ENCODE data around the gene GDPD3. TPM values are rescaled to one million over a fixed set of nuclear protein-coding genes. Genes with fewer than 3 reads are reported as not detected.

The GDPD3 gene
- total and polyA plus RNA-seq, 8 donors: 0.41 to 7.4 (median 1.6) TPM

DNA sequence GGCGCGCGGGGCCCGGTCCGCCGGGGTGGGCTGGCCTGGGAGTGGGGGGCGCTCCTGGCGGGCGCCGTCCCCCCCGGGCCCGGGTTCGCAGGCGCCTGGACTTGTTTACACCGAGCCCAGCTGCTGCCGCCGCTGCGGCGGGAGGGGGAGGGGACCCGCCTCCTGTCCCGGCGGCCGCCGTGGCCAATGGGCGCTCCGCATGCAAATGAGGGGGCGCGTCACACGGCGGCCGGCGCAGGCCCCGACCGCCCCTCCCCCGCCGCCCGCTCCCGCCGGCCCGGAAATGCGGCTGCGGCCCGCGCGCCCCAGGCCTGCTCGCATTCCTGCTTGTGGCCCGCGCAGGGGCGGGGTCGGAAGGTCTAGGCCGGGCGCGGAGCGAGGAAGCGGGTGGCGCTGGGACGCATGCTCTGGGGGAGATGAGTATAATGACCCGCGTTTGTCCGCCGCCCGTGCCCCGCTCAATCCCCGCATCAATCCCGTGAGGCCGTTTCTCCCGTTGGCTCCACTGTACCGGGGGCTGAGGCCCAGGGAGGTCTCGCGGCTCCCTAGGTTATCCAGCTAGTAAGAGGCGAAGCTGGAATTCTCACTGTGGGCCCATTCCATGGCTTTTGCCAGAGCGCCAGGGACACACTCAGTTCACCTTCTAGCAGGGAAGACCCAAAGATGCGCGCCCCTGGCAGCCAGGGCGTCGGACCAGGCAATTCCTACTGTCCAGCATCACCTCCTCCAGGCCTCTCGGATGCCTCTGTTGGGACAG, 17.1 kb downstream of the GDPD3 start, which contains the start of gene YPEL3:
Gene YPEL3, minus strand, starts transcription at position 109 of the 757 bp plus-strand sequence. CDS start 731 bp downstream, outside the sequence.
- ATAC-seq (peak; percentile 69 to 82 (median 75)), FAIRE-seq (no peak)

DNA sequence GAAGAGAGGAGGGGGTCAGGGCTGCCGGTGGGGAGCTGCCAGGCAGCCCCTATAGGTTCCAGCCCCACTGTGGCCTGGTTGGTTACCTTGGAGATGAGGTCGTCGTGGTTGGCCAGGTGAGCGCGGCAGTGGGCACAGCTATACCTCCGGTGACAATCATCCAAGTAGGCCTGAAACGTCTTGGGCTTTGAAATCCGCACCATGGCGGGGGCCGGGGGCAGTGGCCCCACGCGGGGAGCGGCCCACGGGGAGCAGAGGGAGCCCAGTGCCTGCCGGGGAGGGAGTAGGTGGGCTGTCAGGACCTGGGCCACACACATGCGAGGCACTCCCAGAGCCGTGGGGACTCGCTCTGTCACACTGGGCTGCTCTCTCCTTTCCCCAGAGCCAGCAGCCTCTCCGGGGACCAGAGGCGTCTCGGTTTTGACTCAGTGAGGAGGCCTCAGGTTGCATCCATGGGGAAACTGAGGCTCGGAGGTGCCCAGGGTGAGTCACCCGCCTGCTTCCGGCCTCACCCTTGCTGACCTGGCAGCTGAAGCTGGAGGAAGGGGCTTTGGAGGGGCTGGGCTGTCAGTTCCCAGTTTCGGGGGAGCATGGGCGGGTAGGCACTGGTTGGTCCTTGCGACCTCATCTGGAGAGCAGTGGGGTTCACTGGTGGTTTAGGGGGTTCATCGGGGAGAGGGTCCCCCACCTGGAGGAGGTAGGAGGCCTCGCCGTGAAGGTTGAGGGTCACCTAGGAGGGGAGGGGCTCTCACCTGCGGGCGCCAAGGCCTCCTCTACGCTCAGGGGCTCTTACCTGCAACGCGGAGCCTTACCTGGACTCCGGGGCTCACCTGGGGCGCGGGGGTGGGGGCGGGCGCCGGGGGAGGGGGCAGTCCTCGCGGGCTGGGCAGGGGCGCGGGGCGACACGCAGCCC, 17.9 kb downstream of the GDPD3 start:
- Histone ChIP-seq H3K4me1 (peaks cover 0 to 15% (median 10%) of the 10 kb centered on the region in 3 donors), H3K27ac (peak overlapping the region; percentile 84 to 90 (median 88)), H3K27me3 (no peaks in the 10 kb centered on the region), H3K36me3 (peaks cover 0 to 10% (median 0%) of the 10 kb centered on the region in 3 donors), H3K4me3 (peak overlapping the region; percentile 66 to 85 (median 78)), H3K9me3 (no peaks in the 10 kb centered on the region)
- 2 to 4% methylated on average over 41 to 45 of the region's 47 CpGs for WGBS, 2 donors
- TF ChIP-seq, protein P1, sequence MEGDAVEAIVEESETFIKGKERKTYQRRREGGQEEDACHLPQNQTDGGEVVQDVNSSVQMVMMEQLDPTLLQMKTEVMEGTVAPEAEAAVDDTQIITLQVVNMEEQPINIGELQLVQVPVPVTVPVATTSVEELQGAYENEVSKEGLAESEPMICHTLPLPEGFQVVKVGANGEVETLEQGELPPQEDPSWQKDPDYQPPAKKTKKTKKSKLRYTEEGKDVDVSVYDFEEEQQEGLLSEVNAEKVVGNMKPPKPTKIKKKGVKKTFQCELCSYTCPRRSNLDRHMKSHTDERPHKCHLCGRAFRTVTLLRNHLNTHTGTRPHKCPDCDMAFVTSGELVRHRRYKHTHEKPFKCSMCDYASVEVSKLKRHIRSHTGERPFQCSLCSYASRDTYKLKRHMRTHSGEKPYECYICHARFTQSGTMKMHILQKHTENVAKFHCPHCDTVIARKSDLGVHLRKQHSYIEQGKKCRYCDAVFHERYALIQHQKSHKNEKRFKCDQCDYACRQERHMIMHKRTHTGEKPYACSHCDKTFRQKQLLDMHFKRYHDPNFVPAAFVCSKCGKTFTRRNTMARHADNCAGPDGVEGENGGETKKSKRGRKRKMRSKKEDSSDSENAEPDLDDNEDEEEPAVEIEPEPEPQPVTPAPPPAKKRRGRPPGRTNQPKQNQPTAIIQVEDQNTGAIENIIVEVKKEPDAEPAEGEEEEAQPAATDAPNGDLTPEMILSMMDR (IDR thresholded peaks at IDR 0.05): no peak
- intact Hi-C loops (cut with DNase I): no loop called here
- no peak for FAIRE-seq
- ATAC-seq: no peak
- DNase-seq: peak in 5 of 6 donors; percentile 45 to 80 (median 62)

More for the DNA sequence above, 17.1 kb downstream of the GDPD3 start, which contains the start of gene YPEL3:
- peak within 1 kb of the TSS; percentile 84 to 90 (median 88) for H3K27ac ChIP-seq
- H3K4me1 ChIP-seq: peaks cover 0 to 15% (median 10%) of the 10 kb centered on the region in 3 donors
- DNase-seq: peak; percentile 92 to 98 (median 95)
- peaks cover 0 to 10% (median 0%) of the 10 kb centered on the region in 3 donors for H3K36me3 ChIP-seq
- H3K27me3 ChIP-seq: no peaks in the 10 kb centered on the region
- peak within 1 kb of the TSS; percentile 66 to 85 (median 78) for H3K4me3 ChIP-seq
- H3K9me3 ChIP-seq: no peaks in the 10 kb centered on the region
- TF ChIP-seq, protein P1 (IDR thresholded peaks at IDR 0.05): no peak
- intact Hi-C loops (cut with DNase I): no loop called here
- WGBS, 2 donors: 8 to 11% methylated on average over 60 to 77 of the region's 77 CpGs

DNA sequence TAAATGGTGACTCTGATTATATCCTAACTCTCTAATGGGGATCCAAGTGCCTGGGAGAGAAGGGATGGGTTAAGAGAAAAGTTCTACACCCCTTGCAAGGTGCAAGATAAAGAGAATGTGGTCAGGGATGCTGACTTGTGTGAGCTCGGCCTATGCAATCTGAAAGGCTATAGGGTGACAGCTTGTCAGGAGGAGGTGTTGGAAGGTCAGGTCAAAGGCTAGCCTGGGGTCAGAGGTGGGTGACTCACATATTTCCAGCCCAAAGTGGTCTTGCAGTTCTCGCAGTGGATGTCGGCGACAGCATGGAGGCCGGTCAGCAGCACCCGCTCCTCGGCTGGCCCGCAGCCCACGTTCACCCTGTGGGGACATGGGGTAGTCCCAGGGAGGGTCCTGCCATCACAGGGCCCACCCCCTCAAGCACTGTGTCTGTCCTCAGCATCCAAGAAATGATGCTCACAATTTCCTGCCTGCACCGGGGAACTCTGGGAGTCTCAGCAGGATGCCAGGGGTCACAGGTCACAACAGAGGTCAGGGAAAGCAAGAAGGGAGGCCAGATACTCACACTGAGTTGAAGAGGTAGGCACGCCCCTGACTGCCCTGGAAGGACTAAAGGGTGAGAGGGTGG, 18.7 kb downstream of the GDPD3 start:
- Histone ChIP-seq H3K4me1 (peaks cover 0 to 15% (median 10%) of the 10 kb centered on the region in 3 donors), H3K27me3 (no peaks in the 10 kb centered on the region), H3K27ac (peak overlapping the region; percentile 84 to 90 (median 88)), H3K4me3 (peak overlapping the region; percentile 66 to 85 (median 78)), H3K9me3 (no peaks in the 10 kb centered on the region), H3K36me3 (peaks cover 0 to 10% (median 0%) of the 10 kb centered on the region in 3 donors)
- no peak for FAIRE-seq
- peak in 2 of 6 donors; percentile 52 to 79 for DNase-seq
- no peak for ATAC-seq
- intact Hi-C loops (cut with DNase I): no loop called here
- TF ChIP-seq, protein P1 (IDR thresholded peaks at IDR 0.05): no peak
- WGBS, 2 donors: 71 to 75% methylated on average over 11 of the region's 11 CpGs

DNA sequence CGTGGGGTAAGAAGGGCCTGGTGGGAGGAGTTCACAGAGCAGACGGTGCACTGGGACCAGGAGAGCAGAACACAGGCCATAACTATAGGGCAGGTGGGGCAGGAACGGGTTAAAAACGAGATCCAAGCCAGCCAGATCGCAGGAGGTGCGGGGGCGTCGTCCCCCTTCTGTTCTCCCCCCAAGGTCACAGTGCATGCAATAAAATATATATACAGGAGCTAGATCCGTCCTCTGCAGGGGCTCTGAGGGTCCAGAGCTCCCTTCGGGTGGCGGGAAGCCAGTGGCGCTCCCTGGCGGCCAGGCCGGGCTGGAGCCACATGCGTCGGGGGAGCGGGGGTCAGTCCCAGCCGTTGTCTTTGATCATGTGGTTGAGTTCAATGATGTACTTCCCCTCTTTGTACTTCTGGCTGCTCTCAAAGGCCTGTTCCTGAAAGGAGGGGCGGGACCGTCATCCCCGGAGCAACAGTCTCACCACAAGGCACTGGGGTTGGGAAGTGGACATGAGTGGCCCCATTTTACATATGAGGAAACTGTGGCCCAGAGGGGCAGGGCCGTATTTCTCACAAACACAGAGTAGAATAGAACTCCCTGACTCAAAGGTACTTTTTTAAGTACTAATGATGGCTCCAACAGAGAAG, 20.8 kb downstream of the GDPD3 start:
- Histone ChIP-seq H3K9me3 (no peaks in the 10 kb centered on the region), H3K4me3 (peak overlapping the region in 3 of 4 donors; percentile 19 to 54 (median 47)), H3K27me3 (no peaks in the 10 kb centered on the region), H3K36me3 (peaks cover 0 to 10% (median 0%) of the 10 kb centered on the region in 3 donors), H3K4me1 (peaks cover 0 to 15% (median 10%) of the 10 kb centered on the region in 3 donors), H3K27ac (peak overlapping the region; percentile 66 to 85 (median 77))
- DNase-seq: peak; percentile 54 to 81 (median 72)
- ATAC-seq: peak; percentile 2 to 45 (median 18)
- TF ChIP-seq, protein P1 (IDR thresholded peaks at IDR 0.05): peak in 1 of 4 donors; percentile 8
- FAIRE-seq: no peak
- 23 to 24% methylated on average over 22 of the region's 22 CpGs for WGBS, 2 donors
- intact Hi-C loops (cut with DNase I): no loop called here
